Lower leg skin (tissue), 4 donors: ENCODE measurements around the gene RGS7. TPM values are rescaled to one million over a fixed set of nuclear protein-coding genes. Genes with fewer than 3 reads are reported as not detected.

Experiments
- DNase-seq, 2 donors: peaks; one replicate each; pipeline ENCODE4 v3.0.0-alpha.2; 2019; ENCODE audit warnings: low spot score in 2 of 2
- H3K4me3 ChIP-seq: fragments of 200-600 bp; sonication (generic); 2 replicates; pipeline ENCODE4 v1.5.1; 2017; ENCODE audit warnings: mild to moderate bottlenecking, low read depth; ENCODE audit not compliant: poor library complexity, severe bottlenecking
- POLR2A ChIP-seq, 2 donors: fragments of 450-650 bp; IDR thresholded peaks; one replicate each; pipeline ENCODE4 v1.6.1; 2016 to 2017; ENCODE audit warnings: antibody characterized with exemption in 2 of 2, mild to moderate bottlenecking in 1 of 2, moderate library complexity in 1 of 2
- WGBS, 2 donors: methylation state at CpG; one replicate each; pipeline ENCODE4 v1.1.5; 2018; 5-methylcytosine and 5-hydroxymethylcytosine counted together
- intact Hi-C: fragments of 100-400 bp; cut with DNase I; formaldehyde crosslinking; loops from one replicate; pipeline ENCODE4 v1.15.0; 2023; ENCODE audit warnings: low total_unique reads
- total RNA-seq, 4 donors: library from RNA; depleted of rRNA; stranded (reverse); fragments of >200 nt; gene quantifications; one replicate each; pipeline ENCODE4 v1.1.0, GENCODE V29; 2016
- TF ChIP-seq, protein P1 (sequence below), 3 donors: fragments of 450-650 bp; IDR thresholded peaks; one replicate each; pipeline ENCODE4 v1.5.1; 2016; ENCODE audit warnings: antibody characterized with exemption in 3 of 3, mild to moderate bottlenecking in 3 of 3, moderate library complexity in 2 of 3

RGS7 gene
- total RNA-seq, 4 donors from 2014 or later = not detected

DNA sequence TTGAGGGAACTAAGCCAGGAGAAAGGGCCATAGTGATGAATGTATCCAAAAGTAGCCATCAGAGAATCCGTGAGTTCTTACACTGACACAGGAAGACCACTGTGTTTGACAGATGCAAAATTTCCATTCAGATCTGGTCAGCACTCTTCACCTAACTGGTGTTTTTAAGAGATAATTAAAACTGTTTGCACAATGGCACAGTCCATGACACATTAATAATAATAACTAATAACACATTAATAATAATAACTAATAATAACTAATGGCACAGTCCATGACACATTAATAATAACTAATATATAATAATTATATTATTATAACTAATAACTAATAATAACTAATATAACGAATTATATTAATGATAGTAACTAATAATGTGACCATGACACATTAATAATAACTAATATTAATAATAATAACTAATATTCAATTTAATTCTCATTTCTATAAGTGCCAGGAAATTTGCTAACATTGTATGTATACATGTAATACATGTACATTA, 195.8 kb downstream of the RGS7 start:
- TF ChIP-seq POLR2A (IDR thresholded peaks at IDR 0.05) = no peak
- TF ChIP-seq, protein P1, sequence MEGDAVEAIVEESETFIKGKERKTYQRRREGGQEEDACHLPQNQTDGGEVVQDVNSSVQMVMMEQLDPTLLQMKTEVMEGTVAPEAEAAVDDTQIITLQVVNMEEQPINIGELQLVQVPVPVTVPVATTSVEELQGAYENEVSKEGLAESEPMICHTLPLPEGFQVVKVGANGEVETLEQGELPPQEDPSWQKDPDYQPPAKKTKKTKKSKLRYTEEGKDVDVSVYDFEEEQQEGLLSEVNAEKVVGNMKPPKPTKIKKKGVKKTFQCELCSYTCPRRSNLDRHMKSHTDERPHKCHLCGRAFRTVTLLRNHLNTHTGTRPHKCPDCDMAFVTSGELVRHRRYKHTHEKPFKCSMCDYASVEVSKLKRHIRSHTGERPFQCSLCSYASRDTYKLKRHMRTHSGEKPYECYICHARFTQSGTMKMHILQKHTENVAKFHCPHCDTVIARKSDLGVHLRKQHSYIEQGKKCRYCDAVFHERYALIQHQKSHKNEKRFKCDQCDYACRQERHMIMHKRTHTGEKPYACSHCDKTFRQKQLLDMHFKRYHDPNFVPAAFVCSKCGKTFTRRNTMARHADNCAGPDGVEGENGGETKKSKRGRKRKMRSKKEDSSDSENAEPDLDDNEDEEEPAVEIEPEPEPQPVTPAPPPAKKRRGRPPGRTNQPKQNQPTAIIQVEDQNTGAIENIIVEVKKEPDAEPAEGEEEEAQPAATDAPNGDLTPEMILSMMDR (IDR thresholded peaks at IDR 0.05) = no peak
- no peak for DNase-seq
- intact Hi-C loops = no loop called here
- H3K4me3 ChIP-seq = no peak overlapping the region
- 80 to 90% methylated on average over 2 of the region's 2 CpGs for WGBS, 2 donors

DNA sequence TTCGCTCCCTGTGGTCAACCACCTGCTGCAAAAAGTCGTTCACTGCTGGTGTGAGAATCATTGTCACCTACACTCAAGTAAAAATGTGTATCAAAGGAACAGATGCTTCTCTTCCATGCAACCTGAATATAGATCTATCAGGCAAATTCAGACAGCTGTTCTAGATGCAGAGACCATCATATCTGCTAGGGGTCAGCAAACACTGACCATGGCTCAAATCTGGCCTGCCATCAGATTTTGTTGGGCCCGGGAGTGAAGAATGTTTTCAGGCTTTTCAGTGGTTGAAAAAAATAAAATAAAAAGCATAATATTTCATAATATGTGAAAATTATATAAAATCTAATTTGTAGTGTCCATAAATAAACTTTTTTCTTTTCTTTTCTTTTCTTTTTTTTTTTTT, 199.6 kb downstream of the RGS7 start:
- no peak for DNase-seq
- 89 to 91% methylated on average over 3 of the region's 3 CpGs for WGBS, 2 donors
- H3K4me3 ChIP-seq = no peak overlapping the region
- intact Hi-C loops = no loop called here
- TF ChIP-seq POLR2A (IDR thresholded peaks at IDR 0.05) = no peak
- TF ChIP-seq, protein P1 (IDR thresholded peaks at IDR 0.05) = no peak

- 29 to 31% methylated on average over 3 of the region's 3 CpGs for WGBS, 2 donors
- no peak overlapping the region for H3K4me3 ChIP-seq
- peak in 1 of 2 donors; percentile 29 for DNase-seq
Measured at GRCh38 chr1:241156231-241156965, 200.6 kb downstream of the RGS7 start.

GRCh38 chr1:241145881-241146280, 211.1 kb downstream of the RGS7 start:
- 59 to 68% methylated on average over 2 of the region's 2 CpGs for WGBS, 2 donors
- no peak overlapping the region for H3K4me3 ChIP-seq
- TF ChIP-seq, protein P1 (IDR thresholded peaks at IDR 0.05) = no peak
- no peak for TF ChIP-seq POLR2A (IDR thresholded peaks at IDR 0.05)
- intact Hi-C loops = no loop called here
- no peak for DNase-seq

More at GRCh38 chr1:241156231-241156965, 200.6 kb downstream of the RGS7 start:
- TF ChIP-seq POLR2A (IDR thresholded peaks at IDR 0.05) = no peak
- TF ChIP-seq, protein P1 (IDR thresholded peaks at IDR 0.05) = no peak
- intact Hi-C loops = no loop called here

- DNase-seq = no peak
- 84 to 93% methylated on average over 5 of the region's 5 CpGs for WGBS, 2 donors
- intact Hi-C loops = no loop called here
- H3K4me3 ChIP-seq = no peak overlapping the region
- TF ChIP-seq, protein P1 (IDR thresholded peaks at IDR 0.05) = no peak
- no peak for TF ChIP-seq POLR2A (IDR thresholded peaks at IDR 0.05)
Measured at GRCh38 chr1:241143765-241144442, 213.1 kb downstream of the RGS7 start.
